HG03135 (cell line): ENCODE measurements around the gene MAN2B2.
"Not testable (repeated sequence)": the region's sequence is repeated elsewhere in the genome, so short reads cannot be mapped to it uniquely, and the experiment has no call there.

ENCODE experiments used
- ATAC-seq: cut with Tn5 transposase; IDR thresholded peaks from one replicate; pipeline ENCODE4 v1.9.1; 2021; ENCODE audit warnings: mild to moderate bottlenecking, moderate library complexity; ENCODE audit not compliant: unreplicated experiment

MAN2B2 gene

GRCh38 chr4:6640292-6641163 is 65.5 kb downstream of the MAN2B2 start, which contains the start of gene MRFAP1:
TSS of gene MRFAP1 (plus strand) at chr4:6640685. CDS start at chr4:6640863, 178 bp downstream.
- ATAC-seq, result peak; percentile 77

GRCh38 chr4:6641164-6641970 is 66.4 kb downstream of the MAN2B2 start:
- peak; percentile 31 for ATAC-seq

- no peak for ATAC-seq
These were observed 67.0 kb downstream of the MAN2B2 start for GRCh38 chr4:6641971-6642320.

GRCh38 chr4:6643141-6643847 is 68.3 kb downstream of the MAN2B2 start:
- ATAC-seq, result no peak

GRCh38 chr4:6644792-6645530 is 70.0 kb downstream of the MAN2B2 start:
- ATAC-seq, result no peak

- ATAC-seq, result no peak
These were observed 72.2 kb downstream of the MAN2B2 start for GRCh38 chr4:6647169-6647568.

- no peak for ATAC-seq
These were observed 72.7 kb downstream of the MAN2B2 start for GRCh38 chr4:6647582-6648230.

GRCh38 chr4:6649216-6649615 is 74.2 kb downstream of the MAN2B2 start:
- no peak for ATAC-seq

GRCh38 chr4:6654211-6654610 is 79.2 kb downstream of the MAN2B2 start:
- not testable (repeated sequence) for ATAC-seq

- ATAC-seq, result not testable (repeated sequence)
These were observed 80.3 kb downstream of the MAN2B2 start for GRCh38 chr4:6655291-6655690.

GRCh38 chr4:6655924-6656323 is 80.9 kb downstream of the MAN2B2 start:
- no peak for ATAC-seq

- no peak for ATAC-seq
These were observed 82.5 kb downstream of the MAN2B2 start for GRCh38 chr4:6657242-6658208.

- no peak for ATAC-seq
These were observed 83.2 kb downstream of the MAN2B2 start for GRCh38 chr4:6658209-6658595.

- no peak for ATAC-seq
These were observed 83.6 kb downstream of the MAN2B2 start for GRCh38 chr4:6658597-6659075.

GRCh38 chr4:6659897-6660296 is 84.9 kb downstream of the MAN2B2 start:
- no peak for ATAC-seq

- no peak for ATAC-seq
These were observed 85.4 kb downstream of the MAN2B2 start for GRCh38 chr4:6660430-6660829.

GRCh38 chr4:6662591-6662990 is 87.6 kb downstream of the MAN2B2 start:
- no peak for ATAC-seq

- ATAC-seq, result no peak
These were observed 88.8 kb downstream of the MAN2B2 start for GRCh38 chr4:6663596-6664393.
